HG02852 (cell line): ENCODE measurements around the gene RPL18A.

Experiments
- ATAC-seq: cut with Tn5 transposase; IDR thresholded peaks from one replicate; pipeline ENCODE4 v1.9.1; 2021; ENCODE audit warnings: mild to moderate bottlenecking, moderate library complexity; ENCODE audit not compliant: unreplicated experiment

Gene RPL18A

GRCh38 chr19:17859533-17860330 lies at the start of gene RPL18A:
TSS of gene RPL18A (plus strand) at chr19:17859910. CDS start at chr19:17859957, 47 bp downstream.
- peak; percentile 88 for ATAC-seq

GRCh38 chr19:17811103-17811502 lies 48.6 kb upstream of the RPL18A start:
- ATAC-seq = no peak

GRCh38 chr19:17811681-17812080 lies 48.0 kb upstream of the RPL18A start:
- ATAC-seq = no peak

GRCh38 chr19:17812099-17812498 lies 47.6 kb upstream of the RPL18A start:
- ATAC-seq = no peak

GRCh38 chr19:17817668-17818363 lies 41.9 kb upstream of the RPL18A start:
- ATAC-seq = no peak

GRCh38 chr19:17821190-17821589 lies 38.5 kb upstream of the RPL18A start, which contains the start of gene INSL3:
TSS of gene INSL3 (minus strand) at chr19:17821519. CDS start at chr19:17821506, 13 bp downstream.
- ATAC-seq = no peak

GRCh38 chr19:17824339-17824738 lies 35.4 kb upstream of the RPL18A start:
- ATAC-seq = no peak

GRCh38 chr19:17826508-17827056 lies 33.1 kb upstream of the RPL18A start:
- ATAC-seq = no peak

GRCh38 chr19:17829855-17830566 lies 29.7 kb upstream of the RPL18A start:
- ATAC-seq = no peak

- ATAC-seq = no peak
Observed at GRCh38 chr19:17830567-17831418, 28.9 kb upstream of the RPL18A start.

GRCh38 chr19:17831419-17831888 lies 28.3 kb upstream of the RPL18A start:
- no peak for ATAC-seq

GRCh38 chr19:17832443-17833208 lies 27.1 kb upstream of the RPL18A start:
- no peak for ATAC-seq

- ATAC-seq = no peak
Observed at GRCh38 chr19:17834350-17835181, 25.1 kb upstream of the RPL18A start.

- no peak for ATAC-seq
Observed at GRCh38 chr19:17835182-17836006, 24.3 kb upstream of the RPL18A start.

- no peak for ATAC-seq
Observed at GRCh38 chr19:17836530-17836929, 23.2 kb upstream of the RPL18A start.

- ATAC-seq = no peak
Observed at GRCh38 chr19:17837972-17838371, 21.7 kb upstream of the RPL18A start.

- no peak for ATAC-seq
Observed at GRCh38 chr19:17840019-17840418, 19.7 kb upstream of the RPL18A start.

- ATAC-seq = no peak
Observed at GRCh38 chr19:17841371-17841809, 18.3 kb upstream of the RPL18A start.
